ENCODE results near the gene PIGB.
"Not testable (repeated sequence)": the region's sequence is repeated elsewhere in the genome, so short reads cannot be mapped to it uniquely, and the experiment has no call there.

Gene PIGB

DNA sequence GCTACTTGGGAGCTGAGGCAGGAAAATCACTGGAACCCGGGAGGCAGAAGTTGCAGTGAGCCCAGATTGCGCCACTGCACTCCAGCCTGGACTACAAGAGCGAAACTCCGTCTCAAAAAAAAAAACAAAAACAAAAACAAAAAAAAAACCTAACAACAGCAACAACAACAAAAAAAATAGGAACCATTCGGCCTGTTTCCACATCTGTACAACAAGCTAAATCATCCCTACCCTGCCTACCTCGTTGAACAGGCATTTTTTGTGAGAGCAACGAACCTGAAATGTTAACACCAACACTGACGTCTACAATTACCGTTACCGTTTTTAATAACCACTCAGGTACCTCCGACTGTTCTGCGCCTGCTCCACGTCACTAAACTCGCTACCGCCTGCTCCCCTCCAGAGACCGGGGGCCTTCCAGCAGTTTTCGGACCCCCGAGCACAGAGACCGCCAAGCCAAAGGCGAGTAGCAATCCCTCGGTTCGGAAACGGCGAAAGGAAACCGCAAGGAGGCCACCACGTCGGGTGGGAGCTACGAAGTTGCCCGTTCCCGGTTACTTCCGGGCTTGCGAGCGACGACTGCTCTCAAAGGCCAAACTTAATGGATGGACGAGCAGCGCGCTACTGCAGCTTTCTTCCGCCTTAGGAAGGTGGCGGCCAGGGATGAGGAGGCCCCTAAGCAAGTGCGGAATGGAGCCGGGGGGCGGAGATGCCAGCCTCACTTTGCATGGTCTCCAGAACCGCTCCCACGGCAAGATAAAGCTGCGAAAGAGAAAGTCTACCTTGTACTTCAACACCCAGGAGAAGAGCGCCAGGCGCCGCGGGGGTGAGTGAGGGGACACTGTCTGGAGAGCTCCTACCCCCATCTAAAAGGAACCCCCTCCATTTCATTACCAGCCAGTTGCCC lies at the start of gene PIGB, which contains the start of gene PIGBOS1:
Gene PIGB, plus strand, starts transcription at position 635 of the 907 bp plus-strand sequence. Its CDS starts 29 bp downstream, at position 664.
Gene PIGBOS1, minus strand, starts transcription at position 536 of the 907 bp plus-strand sequence. CDS start 1,331 bp downstream, outside the sequence.
- DNase-seq, result peak; percentile 91

DNA sequence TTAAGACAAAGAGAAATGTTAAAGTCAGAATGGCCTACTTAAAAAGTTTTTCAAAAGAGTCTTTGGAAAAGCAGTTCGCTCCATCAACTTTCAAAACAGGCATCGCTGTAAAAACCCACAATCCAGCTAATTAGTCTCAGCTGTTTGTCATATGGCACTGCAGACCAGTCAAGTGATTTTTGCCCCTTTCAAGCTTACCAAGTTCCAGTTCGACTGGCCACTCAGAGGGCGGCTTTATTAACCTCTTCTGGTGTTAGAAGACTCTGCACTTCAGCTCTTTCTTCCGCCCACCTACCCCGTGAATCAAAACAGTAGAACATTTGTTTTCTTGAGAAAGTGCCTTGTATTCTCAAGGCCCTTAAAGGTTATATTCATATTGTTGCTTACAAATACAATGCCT lies 48.7 kb upstream of the PIGB start:
- DNase-seq, result no peak

DNA sequence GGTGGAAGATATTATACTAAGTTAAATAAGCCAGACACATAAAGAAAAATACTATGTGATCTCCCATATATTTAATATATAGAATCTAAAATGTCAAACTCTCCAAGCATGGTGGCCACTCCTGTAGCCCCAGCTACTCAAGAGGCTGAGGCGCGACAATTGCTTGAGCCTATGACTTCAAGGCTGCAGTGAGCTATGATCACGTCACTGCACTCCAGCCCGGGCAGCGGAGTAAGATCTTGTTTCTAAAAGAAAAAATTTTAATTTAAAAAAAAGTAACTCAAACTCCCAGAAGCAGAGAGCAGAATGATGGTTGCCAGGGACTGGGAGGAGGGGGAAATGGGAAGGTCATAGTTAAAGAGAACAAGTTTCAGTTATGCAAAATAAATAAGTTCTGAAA lies 42.7 kb upstream of the PIGB start:
- no peak for DNase-seq

DNA sequence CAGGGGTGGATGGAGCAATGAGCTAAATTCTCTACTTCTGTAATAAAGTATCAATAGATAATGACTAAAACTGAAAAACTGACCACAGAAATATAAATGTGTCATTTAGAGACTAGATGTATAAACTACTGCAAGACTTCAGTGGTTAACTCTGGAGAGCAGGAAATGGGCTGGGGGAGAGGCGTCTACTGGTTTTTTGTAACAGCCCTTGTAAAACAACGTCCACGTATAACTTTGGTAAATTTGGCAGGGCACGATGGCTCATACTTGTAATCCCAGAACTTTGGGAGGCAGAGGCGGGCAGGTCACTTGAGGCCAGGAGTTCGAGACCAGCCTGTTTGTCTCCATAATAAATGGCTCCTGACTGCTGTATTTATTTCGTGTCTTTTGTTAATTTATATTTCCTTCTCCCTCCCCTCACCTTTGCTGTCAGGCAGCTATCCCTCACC lies 41.9 kb upstream of the PIGB start:
- DNase-seq, result no peak

DNA sequence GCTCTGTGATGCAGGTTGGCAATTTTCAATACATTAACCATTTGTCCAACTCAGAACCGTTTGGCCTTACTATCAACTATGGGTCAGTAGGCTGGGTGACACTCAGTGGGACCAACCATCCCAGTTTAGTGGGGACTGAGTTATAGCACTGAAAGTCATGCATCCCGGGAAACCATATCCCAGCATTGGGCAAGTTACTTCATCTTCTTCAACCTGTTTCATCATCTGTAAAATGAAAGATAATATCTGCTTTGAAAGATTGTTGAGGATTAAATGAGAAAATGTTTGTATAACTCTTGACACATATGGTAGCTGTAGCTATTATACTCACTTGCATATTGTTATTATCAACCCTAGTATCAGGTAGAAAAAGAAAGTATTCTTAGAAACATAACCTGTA lies 41.3 kb upstream of the PIGB start:
- DNase-seq, result no peak

DNA sequence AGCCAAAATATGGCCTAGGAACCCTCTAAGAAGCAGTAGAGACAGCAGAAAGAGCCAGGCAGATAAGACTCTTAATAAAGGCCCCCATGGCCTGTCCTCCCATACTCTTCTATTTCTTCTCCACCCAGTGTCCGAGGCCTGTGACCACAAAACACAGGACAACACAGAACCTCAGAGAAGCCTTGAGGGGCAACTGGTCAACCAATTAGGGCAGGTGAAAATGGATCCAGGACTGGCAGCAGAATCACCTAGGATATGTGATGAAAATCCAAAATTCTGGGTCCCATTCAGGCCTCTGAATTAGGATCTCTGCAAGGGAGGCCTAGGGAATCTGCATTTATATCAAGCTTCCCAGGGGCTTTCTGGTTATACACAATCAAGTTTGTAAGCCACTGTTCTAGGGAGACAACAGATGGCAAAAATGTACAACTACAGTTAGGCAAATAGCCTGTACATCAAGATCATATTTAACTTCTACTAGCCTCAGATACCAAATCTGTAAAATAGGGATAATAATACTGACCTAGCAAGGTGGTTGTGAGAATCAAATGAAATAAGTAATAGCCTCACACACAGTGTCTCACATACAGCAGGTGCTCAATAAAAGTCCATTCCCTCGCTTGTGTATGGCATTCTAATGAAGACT lies 39.8 kb upstream of the PIGB start:
- no peak for DNase-seq

DNA sequence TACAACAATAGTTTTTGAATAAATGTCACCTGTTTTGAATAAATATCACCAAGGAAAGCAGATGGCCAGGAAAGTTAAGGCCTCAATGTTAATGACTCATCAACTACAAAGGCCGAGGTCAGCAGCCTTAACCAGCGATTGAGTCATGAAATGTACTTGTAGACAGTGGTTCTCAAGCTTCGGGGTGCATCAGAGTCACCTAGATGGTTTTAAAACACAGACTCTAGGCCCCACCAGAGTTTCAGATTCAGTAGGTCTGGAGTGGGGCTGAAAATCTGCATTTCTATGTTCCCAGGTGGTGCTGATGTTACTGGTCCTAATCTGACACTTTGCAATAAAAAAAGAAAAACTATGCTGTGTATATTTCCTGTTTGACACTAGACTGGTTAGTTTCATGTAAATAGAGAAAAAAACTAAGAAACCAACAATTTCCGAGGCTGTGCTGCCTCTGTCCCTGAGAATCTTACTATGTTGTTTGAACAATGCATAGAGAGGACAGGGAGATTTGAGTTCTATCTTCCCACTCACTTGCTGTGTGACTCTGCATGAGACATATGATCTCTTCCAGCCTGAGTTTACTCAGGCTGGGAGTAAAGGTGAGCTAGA lies 39.2 kb upstream of the PIGB start:
- no peak for DNase-seq

DNA sequence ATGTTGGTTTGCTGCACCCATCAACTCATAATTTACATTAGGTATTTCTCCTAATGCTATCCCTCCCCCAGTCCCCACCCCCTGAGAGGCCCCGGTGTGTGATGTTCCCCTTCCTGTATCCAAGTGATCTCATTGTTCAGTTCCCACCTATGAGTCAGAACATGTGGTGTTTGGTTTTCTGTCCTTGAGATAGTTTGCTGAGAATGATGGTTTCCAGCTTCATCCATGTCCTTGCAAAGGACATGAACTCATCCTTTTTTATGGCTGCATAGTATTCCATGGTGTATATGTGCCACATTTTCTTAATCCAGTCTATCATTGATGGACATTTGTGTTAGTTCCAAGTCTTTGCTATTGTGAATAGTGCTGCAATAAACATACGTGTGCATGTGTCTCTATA lies 38.4 kb upstream of the PIGB start:
- DNase-seq, result not testable (repeated sequence)

DNA sequence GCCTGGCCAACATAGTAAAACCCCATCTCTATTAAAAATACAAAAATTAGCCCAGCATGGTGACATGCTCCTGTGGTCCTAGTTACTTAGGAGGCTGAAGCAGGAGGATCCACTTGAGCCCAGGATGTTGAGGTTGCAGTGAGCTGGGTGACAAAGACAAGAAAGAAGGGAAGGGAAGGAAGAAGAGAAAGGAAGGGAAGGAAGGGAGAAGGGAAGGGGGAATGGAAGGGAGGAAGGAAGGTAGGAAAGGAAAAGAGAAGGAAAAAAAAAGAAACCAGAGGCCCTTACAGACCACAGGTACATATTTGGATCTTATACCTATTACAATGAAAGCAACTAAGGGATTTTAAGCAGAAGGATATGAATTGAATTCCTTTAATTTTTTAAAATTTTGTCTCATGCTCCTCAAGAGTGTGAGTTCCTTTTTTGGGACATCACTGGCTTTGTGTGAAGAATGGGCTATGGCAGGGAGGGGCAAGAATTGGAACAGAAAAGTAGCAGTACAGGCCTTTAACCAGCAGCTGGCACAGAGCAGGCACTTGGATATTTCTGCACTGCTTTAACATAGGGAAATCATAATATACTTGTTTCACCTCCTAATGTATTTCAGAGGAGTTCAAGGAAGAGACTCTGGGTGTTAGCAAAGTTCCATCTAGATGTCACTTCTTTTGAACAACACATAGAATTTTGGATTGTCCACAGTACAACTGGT lies 37.3 kb upstream of the PIGB start:
- DNase-seq, result no peak

DNA sequence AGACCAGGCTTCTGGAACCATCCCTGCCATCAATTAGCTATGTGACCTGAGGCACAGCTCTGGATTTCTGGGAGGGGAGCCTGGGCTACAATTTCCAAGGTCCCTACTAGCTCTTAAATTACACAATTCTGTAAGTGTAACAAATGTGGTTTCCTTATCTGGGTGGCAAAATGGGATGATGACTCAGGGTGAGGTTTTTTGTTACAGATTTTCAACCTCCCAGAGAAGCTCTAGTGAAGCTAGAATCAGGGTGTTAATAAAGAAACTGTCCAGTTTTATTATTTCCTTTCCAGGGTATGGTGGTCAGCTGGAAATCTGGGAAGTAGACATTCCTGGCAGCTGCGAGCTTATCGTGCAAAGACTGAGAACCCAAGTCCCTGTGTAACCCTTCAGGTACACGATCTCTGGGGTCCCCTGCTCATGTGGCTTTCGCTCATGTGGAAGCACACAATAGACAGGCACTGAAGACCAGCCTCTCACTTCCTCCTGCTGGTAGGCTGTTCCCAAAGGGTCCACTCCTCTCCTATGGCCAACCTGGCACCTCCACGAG lies 36.7 kb upstream of the PIGB start:
- no peak for DNase-seq

DNA sequence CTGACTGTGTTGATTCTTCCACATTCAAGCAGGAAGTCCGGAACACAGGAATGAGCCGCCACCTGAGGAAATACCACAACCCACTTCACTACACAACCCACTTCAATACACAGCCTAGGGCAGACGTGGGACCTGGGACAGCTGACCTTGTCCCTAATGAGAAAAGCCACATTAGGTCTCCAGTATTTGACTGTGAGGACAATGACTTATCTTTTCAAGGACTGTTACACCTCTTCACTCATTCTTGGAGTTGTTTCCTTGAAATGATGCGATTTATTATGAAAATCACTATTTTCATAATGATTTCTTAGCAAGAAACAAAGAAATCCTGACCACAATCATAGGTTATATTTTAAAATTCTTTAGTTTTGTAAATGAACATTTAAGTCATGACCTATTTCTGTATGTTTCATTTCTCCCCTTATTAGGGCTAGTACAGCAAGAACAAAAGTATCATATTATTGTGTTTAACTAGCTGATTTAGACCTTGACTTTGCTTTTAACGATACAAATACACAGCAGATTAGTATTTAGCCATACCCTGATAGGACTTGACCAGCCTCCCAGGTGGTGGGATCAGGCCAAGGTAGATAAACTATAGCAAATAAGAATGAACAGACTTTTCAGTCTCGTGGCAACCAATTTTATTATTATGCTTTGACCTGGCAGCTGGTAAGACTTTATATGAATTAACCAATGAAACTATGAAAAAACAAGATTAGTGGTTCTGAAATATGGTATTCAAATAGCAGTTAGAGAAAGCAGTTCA lies 35.5 kb upstream of the PIGB start:
- DNase-seq, result no peak

DNA sequence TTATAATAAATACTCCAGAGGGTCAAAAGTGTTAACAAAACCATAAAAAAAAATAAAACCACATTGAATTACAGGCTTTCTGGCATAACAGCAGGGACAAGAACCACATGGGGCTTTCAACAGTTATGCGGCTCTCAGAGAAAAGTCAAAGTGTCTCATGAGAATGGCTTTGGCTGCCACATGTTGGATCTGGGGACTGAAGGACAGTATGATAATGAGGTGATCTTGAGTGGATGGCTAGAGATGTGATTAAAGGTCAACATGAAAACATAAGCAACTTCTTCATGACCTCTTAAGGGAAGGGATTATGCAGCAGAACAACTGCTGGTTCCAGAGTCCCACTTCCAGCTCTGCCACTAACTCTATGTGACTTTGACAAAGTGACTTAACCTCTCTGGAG lies 34.6 kb upstream of the PIGB start:
- DNase-seq, result no peak

DNA sequence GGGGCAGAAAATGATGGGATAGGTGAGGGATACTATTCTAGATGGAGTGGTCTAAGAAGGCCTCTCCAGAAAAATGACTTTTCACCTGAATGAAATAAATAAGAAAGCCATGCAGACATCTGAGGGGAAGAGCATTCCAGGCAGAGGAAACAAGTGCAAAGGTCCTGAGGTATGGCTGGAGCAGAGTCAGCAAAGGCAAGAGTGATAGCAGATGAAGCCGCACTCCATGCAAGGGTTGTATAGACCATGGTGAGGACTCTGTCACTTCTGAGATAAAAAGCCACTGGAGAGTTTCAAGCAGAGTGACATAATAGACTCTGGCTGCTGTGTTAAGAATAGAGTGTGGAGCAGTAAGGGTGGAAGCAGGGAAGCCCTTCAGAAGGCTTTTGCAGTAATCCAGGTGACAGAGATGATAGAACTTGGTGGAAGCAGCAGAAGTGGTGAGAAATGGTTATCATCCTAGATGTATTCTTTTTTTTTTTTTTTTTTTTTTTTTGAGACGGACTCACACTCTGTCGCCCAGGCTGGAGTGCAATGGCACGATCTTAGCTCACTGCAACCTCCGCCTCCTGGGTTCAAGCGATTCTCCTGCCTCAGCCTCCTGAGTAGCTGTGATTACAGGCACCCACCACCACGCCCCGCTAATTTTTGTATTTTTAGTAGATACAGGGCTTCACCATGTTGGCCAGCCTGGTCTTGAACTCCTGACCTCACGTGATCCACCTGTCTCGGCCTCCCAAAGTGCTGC lies 32.4 kb upstream of the PIGB start:
- not testable (repeated sequence) for DNase-seq

DNA sequence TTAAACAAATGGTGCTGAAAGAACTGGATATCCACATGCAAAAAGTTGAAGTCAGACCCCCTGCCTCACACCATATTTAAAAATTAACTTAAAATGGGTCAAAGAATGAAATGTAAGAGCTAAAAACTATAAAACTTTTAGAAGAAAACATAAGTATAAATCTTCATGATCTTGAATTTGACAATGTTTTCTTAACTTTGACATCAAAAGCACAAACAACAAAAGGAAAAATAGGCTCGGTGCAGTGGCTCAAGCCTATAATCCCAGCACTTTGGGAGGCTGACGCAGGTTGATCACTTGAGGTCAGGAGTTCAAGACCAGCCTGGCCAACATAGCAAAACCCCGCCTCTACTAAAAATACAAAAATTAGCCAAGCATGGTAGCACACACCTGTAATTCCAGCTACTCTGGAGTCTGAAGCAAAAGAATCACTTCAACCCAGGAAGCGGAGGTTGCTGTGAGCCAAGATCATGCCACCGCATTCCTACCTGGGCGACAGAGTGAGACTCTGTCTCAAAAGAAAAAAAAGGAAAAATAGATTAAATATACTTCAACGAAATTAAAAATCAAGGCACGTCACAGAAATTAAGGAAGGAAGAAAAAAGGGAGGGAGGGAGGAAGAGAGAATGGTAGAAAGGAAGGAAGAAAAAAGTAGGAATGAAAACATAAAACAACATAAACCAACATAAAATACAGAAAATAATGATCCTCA lies 30.9 kb upstream of the PIGB start:
- no peak for DNase-seq

DNA sequence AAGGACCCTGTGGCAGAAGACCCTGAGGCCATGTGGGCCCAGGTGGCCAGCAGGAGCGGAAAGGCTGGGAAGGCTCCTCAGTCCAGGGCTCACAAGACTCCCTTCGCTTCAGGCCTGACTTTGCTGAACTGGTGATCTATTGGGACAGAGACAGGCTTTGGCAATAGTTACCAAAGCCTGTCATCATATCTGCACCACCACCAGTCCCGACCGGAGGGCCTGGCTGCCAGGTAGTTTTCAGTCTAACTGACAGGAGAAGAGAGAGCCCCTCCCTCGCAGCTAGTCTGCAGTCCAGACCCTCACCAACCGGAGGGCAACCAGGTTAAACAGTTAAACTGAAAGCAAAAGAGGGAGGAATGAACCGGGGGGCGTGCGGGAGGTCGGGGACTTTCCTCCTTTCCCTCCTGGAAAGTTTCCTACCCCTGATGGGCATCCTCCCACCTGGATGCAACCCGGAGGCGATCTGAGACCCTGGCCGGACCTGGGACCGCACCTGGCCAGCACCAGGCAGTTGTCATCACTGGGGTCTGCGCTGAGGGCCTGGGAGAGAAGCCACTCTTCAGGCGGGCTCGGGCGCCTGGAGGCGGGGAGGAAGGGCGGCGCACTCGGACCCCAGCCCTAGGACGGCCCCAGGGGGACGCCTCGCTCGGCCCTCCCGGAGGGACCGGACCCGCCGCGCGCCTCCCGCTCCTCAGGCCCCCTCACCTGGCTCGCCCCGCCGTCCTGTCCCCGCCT lies 29.8 kb upstream of the PIGB start:
- DNase-seq, result peak; percentile 56

DNA sequence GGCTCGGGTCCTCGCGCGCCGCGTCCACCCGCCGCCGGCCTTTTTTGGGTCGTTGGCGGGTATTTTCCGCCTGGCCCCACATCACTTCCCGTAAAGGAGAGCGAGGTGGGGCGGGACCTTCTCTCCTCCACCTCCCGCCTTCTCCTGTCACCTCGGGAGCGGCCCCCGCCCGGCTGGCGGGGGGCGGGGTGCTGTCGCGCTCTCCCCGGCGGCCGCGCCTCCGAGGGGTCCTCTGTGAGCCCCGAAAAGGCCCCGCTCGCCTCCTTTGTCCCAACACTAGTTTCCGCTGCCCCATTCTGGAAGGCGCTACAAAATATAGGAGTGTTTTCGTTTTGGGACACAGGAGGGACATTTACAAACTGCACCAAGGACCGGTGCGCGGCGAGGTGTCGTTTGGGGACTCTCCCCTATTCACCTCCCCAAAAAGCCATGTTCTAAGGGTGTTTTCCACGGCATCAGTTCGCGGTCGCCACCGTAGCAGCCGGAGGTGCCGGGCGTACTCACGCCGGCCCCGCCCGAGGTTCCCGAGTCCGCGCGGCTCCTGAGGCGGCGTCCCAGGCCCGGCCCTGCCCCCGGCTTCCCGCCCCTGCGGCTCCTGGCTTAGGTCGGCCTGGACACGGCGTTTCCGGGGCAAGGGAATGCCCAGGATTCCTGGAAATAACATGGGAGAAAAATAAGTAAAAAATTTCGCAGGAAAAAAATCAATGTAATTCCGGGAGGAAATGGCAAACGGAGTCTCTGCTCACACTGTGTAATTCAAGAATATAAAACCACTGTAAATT lies 29.1 kb upstream of the PIGB start, which contains the start of gene RAB27A:
Gene RAB27A, minus strand, starts transcription at position 68 of the 782 bp plus-strand sequence. CDS start 54,879 bp downstream, outside the sequence.
- peak; percentile 83 for DNase-seq

DNA sequence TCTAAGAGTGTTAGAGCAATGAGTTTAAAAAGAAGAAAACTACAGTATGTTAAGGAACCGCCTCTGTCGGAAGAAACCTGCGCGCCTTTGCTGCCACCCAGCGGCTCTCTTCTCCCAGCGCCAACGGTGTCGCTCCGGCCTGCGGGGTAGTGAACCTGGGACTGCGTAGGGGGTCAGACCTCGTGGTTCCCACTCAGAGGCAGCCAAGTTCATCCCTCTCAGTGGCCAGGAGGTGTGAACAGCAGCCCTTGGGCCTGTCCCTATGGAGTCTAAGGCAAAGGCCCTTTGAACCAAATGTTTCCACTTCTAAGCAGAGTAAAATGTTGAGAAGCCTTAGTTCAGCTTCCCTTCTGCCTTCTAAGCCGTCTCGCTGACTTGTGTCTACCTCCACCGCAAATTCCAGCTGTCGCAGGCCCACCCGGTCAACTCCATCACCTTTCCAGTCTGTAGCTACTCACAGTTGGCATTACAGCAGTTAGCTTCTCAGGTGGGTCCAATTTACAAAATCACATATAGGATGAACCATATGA lies 28.4 kb upstream of the PIGB start:
- DNase-seq, result peak; percentile 88

DNA sequence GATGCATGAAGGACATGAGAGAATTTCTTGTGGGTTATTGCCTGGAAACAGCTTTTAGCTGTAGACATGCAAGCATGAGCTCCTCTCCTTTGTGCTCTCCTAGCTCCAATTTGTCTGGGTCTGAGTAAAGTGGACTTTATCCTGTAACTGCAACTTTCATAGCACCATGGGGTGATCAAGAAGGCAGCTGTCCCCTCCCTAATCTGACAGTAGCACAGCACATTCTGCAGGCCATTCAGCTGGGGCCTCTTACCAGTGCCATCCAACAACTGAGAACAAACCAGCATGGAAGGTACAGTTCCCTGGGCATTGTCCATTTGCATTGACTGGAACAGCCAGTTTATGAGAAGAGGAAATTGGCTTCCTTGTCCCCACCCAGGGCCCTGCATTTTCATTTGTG lies 21.7 kb upstream of the PIGB start:
- DNase-seq, result no peak
